Limb (tissue), 2 donors: Measurements from ENCODE around the gene U2AF2.

Experiments used
- DNase-seq, 2 donors: peaks; one replicate each; pipeline ENCODE4 v3.0.0-alpha.2; 2016; ENCODE audit errors: extremely low spot score in 2 of 2

The U2AF2 gene

GRCh38 chr19:55643003-55643886 lies 11.6 kb upstream of the U2AF2 start, which contains the start of gene ZNF581:
ZNF581 (plus strand) TSS chr19:55643649; CDS start chr19:55644572, 923 bp downstream.
- peak; percentile 62 to 84 for DNase-seq

GRCh38 chr19:55643887-55644176 lies 11.0 kb upstream of the U2AF2 start:
- DNase-seq: no peak

DNA sequence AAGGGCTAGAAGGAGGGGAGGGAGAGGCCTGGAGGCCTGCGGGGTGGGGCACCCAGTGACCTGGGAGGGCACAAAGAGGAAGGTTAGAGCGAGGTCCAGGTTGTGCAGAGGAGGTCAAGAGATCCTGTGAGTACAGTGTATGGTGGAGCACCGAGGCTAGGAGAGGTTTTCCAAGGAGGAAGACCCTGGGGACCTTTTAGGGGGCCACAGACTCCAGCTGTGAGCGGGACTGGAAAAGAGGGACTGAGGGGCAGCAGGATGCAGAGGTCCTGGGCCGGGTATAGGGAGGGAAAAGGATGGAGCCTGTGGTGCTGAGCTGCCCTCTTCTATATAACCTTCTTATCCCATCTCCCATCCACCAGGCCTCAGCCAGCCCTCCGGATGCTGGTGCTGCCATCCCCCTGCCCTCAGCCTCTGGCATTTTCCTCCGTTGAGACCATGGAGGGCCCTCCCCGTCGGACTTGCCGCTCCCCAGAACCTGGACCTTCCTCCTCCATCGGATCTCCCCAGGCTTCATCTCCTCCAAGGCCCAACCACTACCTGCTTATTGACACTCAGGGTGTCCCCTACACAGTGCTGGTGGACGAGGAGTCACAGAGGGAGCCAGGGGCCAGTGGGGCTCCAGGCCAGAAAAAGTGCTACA lies 10.5 kb upstream of the U2AF2 start:
- no peak for DNase-seq

DNA sequence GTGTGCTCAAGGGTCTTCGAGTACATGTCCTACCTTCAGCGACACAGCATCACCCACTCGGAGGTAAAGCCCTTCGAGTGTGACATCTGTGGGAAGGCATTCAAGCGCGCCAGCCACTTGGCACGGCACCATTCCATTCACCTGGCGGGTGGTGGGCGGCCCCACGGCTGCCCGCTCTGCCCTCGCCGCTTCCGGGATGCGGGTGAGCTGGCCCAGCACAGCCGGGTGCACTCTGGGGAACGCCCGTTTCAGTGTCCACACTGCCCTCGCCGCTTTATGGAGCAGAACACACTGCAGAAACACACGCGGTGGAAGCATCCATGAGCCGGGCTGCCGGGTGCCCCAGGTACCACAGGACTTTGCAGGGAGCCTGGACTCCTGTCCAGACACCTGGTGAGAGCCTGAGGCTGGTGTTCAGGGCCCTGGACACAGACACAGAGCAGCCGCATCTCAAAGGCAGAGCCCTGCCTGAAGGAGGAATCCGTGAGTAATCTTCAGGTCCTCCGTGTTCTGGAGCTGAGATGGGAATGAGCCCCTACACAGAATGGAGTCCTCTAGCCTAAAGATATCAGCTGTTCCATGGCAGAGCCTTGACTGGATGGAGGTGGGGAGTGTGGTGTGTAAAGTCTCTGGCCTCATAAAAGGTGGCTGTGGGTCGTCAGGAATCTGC lies 9.9 kb upstream of the U2AF2 start:
- no peak for DNase-seq

GRCh38 chr19:55645512-55645881 lies 9.3 kb upstream of the U2AF2 start:
- no peak for DNase-seq

GRCh38 chr19:55646889-55647731 lies 7.7 kb upstream of the U2AF2 start:
- no peak for DNase-seq

DNA sequence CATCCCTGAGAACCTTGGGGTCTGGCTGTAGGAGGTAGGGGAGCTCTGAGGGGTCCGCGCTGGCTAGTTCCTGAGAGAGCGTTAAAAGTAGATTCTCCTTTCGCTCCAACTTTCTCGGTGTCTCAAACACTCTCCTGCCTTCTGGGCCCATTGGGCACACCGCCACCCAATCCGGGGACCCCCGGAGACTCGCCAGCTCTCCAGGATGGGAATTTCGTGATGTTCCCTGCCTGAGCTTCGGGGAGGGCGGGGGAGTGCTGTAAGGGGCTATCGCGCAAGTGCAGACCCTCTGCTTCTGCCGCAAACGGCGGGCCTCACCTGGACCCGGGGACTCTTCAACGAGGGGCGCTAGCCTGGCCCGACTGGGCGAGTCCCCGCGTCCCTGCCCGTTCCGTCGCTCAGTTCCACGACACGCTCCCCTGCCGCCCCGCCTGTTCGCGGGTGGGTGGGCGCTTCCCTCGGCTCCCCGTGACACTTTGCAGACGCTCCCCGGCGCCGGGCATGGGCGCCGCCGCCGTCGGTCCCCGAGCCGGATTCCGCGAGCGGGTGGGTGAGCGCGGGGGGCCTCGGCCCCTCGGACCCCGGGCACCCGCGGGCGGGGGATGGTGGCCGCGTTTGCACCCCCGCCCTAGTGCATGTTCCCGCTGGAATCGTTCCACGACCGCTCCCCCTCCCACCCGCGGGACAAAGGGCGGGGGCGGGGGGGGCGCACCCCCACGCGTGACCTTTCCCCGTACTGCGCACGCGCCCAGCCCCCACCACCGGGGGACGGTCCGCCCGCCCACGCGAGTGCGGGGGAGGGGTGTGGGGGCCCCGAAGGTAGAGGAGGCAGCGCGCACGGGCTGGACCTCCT lies 6.9 kb upstream of the U2AF2 start, which contains the start of gene CCDC106:
CCDC106 (plus strand) TSS at position 481 of the 853 bp plus-strand sequence. CDS start 835 bp downstream, outside the sequence.
- DNase-seq: peak; percentile 80 to 90

GRCh38 chr19:55648585-55649267 lies 6.1 kb upstream of the U2AF2 start:
- peak in 1 of 2 donors; percentile 38 for DNase-seq

DNA sequence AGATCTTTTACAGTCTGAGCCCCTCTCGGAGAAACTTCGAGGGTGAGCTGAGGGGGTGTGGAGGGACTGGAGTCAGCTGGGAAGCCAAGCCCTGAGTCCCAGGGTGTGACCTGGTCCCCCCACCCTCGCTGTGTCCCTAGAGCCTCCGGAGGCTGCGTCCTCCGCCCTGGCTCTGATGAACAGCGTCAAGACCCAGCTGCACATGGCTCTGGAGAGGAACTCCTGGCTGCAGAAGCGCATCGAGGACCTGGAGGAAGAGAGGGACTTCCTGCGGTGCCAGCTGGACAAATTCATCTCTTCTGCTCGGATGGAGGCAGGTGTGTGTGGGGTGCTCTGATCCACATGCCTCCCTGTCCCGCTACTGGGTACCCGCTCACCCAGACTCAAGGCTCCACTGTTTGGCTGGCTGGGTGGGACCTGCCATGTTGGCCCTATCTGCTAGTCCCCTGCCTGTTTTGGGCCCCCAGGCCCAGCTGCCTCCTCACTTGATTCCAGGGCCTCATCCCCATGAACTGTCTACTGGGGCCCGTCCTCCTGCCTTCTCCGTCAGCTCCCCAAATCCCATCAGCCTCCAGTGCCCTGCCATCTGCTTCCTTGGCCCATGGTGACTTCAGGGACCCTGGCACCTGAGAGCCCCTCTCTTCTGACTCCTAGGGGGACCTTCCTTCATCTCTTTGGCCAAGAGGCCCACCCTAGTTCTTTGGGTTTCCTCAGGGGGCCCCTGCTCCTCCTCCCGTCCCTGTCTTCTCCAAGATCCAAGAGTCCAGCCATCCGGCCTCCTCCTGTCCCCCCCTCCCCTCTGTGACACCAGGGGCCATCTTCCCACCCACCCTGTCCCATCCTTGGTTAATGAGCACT lies 5.3 kb upstream of the U2AF2 start:
- DNase-seq: peak in 1 of 2 donors; percentile 28

DNA sequence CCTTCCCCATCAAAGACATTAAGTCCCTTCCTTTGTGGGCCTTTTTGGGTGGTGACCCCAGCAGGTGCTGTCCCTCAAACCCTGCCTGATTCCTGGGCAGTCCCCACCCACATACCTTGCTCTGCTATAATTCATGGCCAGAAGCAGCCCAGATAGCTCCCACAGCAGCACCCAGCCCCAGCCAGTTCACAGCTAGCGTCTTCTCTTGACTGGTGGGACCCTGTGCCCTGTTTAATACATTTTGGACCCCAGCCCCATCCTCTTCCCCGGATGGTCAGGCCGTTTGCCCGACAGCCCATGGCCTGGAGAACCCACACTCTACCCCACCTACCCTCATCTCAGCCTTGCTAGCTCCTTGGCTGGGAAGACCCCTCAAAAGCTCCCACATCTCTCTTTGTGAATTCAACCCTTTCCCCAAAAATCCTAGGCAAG lies 4.7 kb upstream of the U2AF2 start:
- no peak for DNase-seq

DNA sequence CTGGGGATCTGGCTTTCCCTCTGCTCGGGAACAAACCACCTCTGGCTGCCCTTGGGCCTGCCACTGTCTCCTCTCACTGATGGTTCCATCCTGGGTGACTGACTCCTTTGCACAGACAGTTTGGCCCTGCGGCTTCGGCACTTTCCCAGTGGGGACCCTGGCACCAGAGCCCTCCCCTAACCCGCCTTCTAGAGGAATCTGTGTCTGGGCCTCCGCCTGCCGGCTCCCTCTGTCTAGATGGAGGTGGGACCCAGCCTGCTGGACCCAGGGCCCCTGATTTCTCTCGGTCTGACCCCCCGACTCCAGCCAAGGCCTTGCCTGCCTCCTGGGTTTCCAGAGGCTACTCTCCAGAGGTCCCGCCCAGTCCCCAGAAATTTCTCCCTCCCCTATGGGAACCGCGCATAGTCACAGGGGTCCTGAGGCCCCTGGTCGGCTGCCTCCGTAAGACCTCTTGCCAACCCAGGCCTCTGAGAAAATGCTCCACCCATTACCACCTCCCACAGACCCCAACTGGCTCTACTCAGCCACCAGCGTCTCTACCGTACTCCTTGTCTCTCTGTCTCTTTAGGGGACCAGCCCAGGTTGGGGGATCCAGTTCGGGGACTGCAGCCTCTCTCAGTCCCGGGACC lies 4.1 kb upstream of the U2AF2 start:
- peak in 1 of 2 donors; percentile 26 for DNase-seq

- peak in 1 of 2 donors; percentile 34 for DNase-seq
These were observed 3.6 kb upstream of the U2AF2 start for GRCh38 chr19:55651236-55651635.

DNA sequence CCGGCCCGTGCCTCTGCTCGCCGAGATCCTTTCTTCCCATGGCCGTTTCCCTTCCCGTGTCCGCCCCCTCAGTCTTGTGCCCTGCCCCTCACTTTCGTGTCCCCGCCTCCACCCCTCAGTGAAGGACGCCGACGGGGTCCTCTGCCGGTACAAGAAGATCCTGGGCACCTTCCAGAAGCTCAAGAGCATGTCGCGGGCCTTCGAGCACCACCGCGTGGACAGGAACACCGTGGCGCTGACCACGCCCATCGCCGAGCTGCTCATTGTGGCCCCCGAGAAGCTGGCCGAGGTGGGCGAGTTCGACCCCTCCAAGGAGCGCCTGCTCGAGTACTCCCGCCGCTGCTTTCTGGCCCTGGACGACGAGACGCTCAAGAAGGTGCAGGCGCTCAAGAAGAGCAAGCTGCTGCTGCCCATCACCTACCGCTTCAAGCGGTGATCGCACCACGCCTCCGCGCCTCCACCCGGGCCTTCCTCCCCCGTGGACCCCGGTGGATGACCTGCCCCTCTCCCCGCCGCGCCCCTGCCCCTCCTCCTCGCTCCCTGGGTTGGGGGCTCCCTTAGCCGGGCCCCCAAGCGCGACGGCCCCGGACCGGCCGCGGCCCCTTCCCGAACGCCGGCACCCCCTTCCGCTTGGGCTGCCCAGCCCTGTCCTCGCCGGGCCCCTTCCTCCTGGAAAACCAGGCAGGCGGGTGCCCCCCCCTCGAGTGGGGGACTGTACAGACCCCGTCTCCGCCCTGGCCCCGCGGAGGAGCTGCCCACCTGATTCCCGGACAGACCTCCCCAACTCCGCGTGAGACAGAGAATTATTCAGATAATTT lies 2.3 kb upstream of the U2AF2 start:
- DNase-seq: peak in 1 of 2 donors; percentile 52

DNA sequence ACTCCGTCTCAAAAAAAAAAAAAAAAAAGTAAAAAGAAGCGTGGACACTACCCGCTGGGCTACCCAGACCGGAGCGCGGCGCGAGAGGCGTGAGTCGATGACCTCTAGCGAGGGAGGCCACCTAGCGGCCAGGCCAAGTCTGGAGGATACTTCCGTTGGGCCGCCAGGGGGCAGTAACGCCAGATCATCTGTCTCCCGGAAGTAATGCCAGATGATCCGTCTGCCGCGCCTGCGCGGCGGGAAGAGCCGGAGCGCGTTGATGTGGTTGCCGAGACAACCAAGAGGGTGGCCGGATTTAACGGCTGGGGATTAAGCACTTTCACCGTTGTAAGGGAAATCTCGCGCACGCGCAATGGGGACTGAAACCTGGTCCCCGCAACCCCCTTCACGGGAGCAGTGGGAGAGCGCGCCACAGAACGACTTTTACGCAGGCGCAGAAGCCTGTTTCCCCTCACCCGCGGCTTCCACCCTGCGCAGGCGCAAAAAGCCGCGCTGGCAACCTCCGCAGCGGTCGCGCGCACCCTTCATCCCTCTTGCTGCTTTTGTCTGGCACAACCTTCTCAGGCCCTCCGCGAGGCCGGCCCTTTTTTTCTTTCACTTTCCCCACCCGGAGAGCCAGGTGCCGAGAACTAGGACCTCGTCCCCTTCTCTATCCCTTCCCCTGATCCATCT lies 1.0 kb upstream of the U2AF2 start:
- peak; percentile 99 to 100 for DNase-seq

- peak; percentile 99 to 100 for DNase-seq
These were observed 440 bp upstream of the U2AF2 start for GRCh38 chr19:55654323-55654867.

DNA sequence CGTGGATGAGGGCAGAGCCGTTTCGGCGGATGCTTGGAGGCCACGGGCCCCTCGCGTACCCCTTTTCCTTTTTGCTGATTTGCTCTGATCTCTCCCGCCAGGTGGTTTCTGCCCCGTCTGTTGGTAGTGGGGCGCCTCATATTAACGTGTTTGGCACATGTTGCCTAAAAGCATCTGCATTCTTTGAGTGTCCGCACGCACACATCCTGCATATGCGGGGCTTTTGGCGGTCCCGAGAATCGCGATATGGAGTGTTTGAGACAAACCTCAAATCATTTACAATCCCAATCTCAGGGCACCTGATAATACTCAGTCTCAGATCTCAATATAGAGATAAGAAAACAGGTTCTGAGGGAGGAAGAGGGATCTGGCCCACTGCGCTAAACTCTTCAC lies 809 bp downstream of the U2AF2 start:
- no peak for DNase-seq

GRCh38 chr19:55656552-55656951 lies 1.7 kb downstream of the U2AF2 start:
- no peak for DNase-seq
